Suprapubic skin (tissue), 4 donors: ENCODE measurements around the gene COQ4. TPM values are rescaled to one million over a fixed set of nuclear protein-coding genes. Genes with fewer than 3 reads are reported as not detected.

Experiments used
- DNase-seq, 2 donors: peaks; one replicate each; pipeline ENCODE4 v3.0.0-alpha.2; 2019; ENCODE audit warnings: low spot score in 2 of 2
- H3K27ac ChIP-seq: fragments of 200-600 bp; sonication (generic); one replicate; pipeline ENCODE4 v1.5.1; 2019
- H3K27me3 ChIP-seq: fragments of 200-600 bp; sonication (generic); one replicate; pipeline ENCODE4 v1.5.1; 2019
- H3K36me3 ChIP-seq: fragments of 200-600 bp; sonication (generic); one replicate; pipeline ENCODE4 v1.5.1; 2019
- H3K4me1 ChIP-seq: fragments of 200-600 bp; sonication (generic); one replicate; pipeline ENCODE4 v1.5.1; 2019
- H3K4me3 ChIP-seq: fragments of 200-600 bp; sonication (generic); one replicate; pipeline ENCODE4 v1.5.1; 2019; ENCODE audit warnings: mild to moderate bottlenecking
- H3K9me3 ChIP-seq: fragments of 200-600 bp; sonication (generic); one replicate; pipeline ENCODE4 v1.5.1; 2019
- CTCF ChIP-seq, 2 donors: fragments of 200-600 bp in 1 of 2; fragments of 450-650 bp in 1 of 2; sonication (generic) in 1 of 2; IDR thresholded peaks; one replicate each; pipeline ENCODE4 v1.5.1; 2016 to 2019; ENCODE audit warnings: antibody characterized with exemption in 2 of 2, mild to moderate bottlenecking in 1 of 2, moderate library complexity in 1 of 2
- EP300 ChIP-seq: sonication (generic); formaldehyde crosslinking; IDR thresholded peaks from one replicate; pipeline ENCODE4 v1.6.1; 2017; ENCODE audit warnings: antibody characterized with exemption
- POLR2A ChIP-seq, 2 donors: fragments of 450-650 bp; IDR thresholded peaks; one replicate each; pipeline ENCODE4 v1.6.1; 2017; ENCODE audit warnings: antibody characterized with exemption in 2 of 2, mild to moderate bottlenecking in 2 of 2, moderate library complexity in 2 of 2
- POLR2AphosphoS5 ChIP-seq, 3 donors: sonication (generic); formaldehyde crosslinking; IDR thresholded peaks; one replicate each; pipeline ENCODE4 v1.6.1; 2017; ENCODE audit warnings: antibody characterized with exemption in 3 of 3
- WGBS: methylation state at CpG from one replicate; pipeline ENCODE4 v1.1.5; 2018; 5-methylcytosine and 5-hydroxymethylcytosine counted together
- total RNA-seq, 4 donors: library from RNA; depleted of rRNA; stranded (reverse); fragments of >200 nt; gene quantifications; one replicate each; pipeline ENCODE4 v1.1.0, GENCODE V29; 2016

The COQ4 gene
- total RNA-seq, 4 donors from 2014 or later = 73.3 to 119 (median 106) TPM

DNA sequence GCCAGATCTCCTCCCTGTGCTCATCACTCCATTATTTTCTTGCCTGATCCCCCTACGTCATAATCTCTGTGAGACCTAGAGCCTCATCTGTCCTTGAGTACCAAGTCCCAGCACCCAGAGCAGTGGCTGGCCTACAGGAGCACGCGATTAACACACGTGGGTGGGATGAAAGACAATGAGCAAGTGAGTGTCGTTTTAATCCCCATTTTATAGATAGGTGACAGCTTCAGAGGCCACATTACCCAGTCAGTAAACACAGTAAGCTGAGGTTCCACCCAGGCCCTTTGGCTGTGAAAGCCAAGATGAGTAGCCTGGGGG lies 17.7 kb upstream of the COQ4 start:
- Histone ChIP-seq H3K36me3 (peaks cover 18% of the 10 kb centered on the region), H3K27ac (peak overlapping the region; percentile 34), H3K9me3 (no peaks in the 10 kb centered on the region), H3K27me3 (no peaks in the 10 kb centered on the region), H3K4me1 (peaks cover 29% of the 10 kb centered on the region), H3K4me3 (no peak overlapping the region)
- 62% methylated on average over 5 of the region's 5 CpGs for WGBS
- TF ChIP-seq POLR2AphosphoS5 (IDR thresholded peaks at IDR 0.05) (no peak), POLR2A (IDR thresholded peaks at IDR 0.05) (no peak), CTCF (IDR thresholded peaks at IDR 0.05) (no peak), EP300 (no peak)
- no peak for DNase-seq

DNA sequence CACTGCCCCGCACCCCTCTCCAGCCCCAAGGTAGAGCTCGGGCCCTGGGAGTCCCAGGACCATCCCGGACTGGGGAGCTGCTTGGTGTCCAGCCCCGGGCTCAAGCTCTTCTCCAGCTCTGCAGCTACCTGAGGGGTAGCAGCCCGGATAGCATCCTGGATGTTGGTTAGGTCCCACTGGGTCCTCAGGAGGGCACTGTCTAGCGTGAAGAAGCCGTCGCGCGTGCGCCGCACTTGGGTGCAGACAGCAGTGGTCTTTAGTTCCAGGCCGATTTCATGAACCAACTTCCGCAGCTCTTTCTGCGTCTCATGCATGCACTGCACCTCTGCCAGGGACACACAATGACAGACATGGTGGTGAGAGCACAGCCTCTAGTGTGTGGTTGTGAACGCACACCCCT lies 13.1 kb upstream of the COQ4 start:
- H3K27me3 ChIP-seq = no peaks in the 10 kb centered on the region
- DNase-seq = no peak
- peaks cover 20% of the 10 kb centered on the region for H3K4me1 ChIP-seq
- no peak overlapping the region for H3K4me3 ChIP-seq
- no peak overlapping the region for H3K27ac ChIP-seq
- no peak for TF ChIP-seq CTCF (IDR thresholded peaks at IDR 0.05)
- TF ChIP-seq POLR2A (IDR thresholded peaks at IDR 0.05) = no peak
- no peak for TF ChIP-seq EP300
- no peak for TF ChIP-seq POLR2AphosphoS5 (IDR thresholded peaks at IDR 0.05)
- peaks cover 52% of the 10 kb centered on the region for H3K36me3 ChIP-seq
- H3K9me3 ChIP-seq = no peaks in the 10 kb centered on the region
- WGBS = 93% methylated on average over 15 of the region's 16 CpGs

DNA sequence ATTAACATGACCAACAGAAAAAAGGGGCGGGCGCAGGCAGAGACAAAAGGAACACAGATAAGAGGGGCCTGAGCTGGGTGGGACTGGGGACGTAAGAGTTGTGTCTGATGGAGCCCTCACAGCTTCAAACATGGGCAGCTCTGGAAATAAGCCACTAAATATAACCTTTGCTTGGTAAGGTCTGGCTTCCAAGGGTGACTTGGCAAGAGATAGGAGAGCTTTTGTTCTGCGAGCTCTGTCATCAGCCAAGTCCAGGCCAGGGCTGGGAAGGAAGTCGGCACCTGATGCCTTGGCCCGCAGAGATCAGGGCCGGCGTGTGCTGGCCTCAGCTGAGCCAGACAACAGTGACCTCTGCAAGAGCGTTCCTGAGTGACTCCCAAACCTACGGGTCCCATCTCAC lies 12.2 kb upstream of the COQ4 start:
- peaks cover 61% of the 10 kb centered on the region for H3K36me3 ChIP-seq
- no peak overlapping the region for H3K27ac ChIP-seq
- WGBS = 76% methylated on average over 8 of the region's 10 CpGs
- H3K9me3 ChIP-seq = no peaks in the 10 kb centered on the region
- H3K27me3 ChIP-seq = no peaks in the 10 kb centered on the region
- no peak overlapping the region for H3K4me3 ChIP-seq
- peaks cover 17% of the 10 kb centered on the region for H3K4me1 ChIP-seq
- no peak for DNase-seq
- no peak for TF ChIP-seq POLR2AphosphoS5 (IDR thresholded peaks at IDR 0.05)
- TF ChIP-seq EP300 = no peak
- no peak for TF ChIP-seq CTCF (IDR thresholded peaks at IDR 0.05)
- TF ChIP-seq POLR2A (IDR thresholded peaks at IDR 0.05) = no peak

DNA sequence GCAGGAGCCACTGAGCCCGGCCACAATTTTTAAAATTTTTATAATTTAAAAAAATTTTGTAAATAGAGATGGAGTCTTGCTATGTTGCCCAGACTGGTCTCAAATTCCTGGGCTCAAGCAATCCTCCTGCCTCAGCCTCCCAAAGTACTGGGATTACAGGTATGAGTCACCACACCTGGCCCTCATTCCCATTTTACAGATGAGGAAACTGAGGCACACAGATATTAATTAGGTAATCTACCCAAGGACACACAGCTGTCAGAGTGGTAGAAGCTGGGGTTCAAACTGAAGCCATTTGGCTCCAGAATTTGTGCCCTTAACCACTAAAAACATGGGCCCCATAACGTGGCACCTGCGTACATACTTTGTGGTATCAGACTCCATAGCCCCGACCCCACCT lies 7.9 kb upstream of the COQ4 start:
- H3K4me3 ChIP-seq = no peak overlapping the region
- TF ChIP-seq CTCF (IDR thresholded peaks at IDR 0.05) (no peak), POLR2A (IDR thresholded peaks at IDR 0.05) (no peak), EP300 (no peak)
- no peak for DNase-seq
- H3K4me1 ChIP-seq = no peaks in the 10 kb centered on the region
- 95% methylated on average over 4 of the region's 4 CpGs for WGBS
- no peaks in the 10 kb centered on the region for H3K27me3 ChIP-seq
- H3K9me3 ChIP-seq = no peaks in the 10 kb centered on the region
- H3K36me3 ChIP-seq = peaks cover 84% of the 10 kb centered on the region
- H3K27ac ChIP-seq = no peak overlapping the region

- Histone ChIP-seq H3K27ac (no peak overlapping the region), H3K36me3 (peaks cover 72% of the 10 kb centered on the region), H3K4me3 (no peak overlapping the region), H3K9me3 (no peaks in the 10 kb centered on the region), H3K27me3 (no peaks in the 10 kb centered on the region), H3K4me1 (peaks cover 5% of the 10 kb centered on the region)
- 70% methylated on average over 5 of the region's 9 CpGs for WGBS
- TF ChIP-seq CTCF (IDR thresholded peaks at IDR 0.05) = no peak
- no peak for TF ChIP-seq EP300
- no peak for TF ChIP-seq POLR2AphosphoS5 (IDR thresholded peaks at IDR 0.05)
- no peak for TF ChIP-seq POLR2A (IDR thresholded peaks at IDR 0.05)
- DNase-seq = no peak
Observed at GRCh38 chr9:128316421-128316820, 6.2 kb upstream of the COQ4 start.
